Adrenal gland (tissue), 12 donors: ENCODE results near the gene CNTNAP2. TPM values are rescaled to one million over a fixed set of nuclear protein-coding genes. Genes with fewer than 3 reads are reported as not detected.

Experiments used
- DNase-seq, 7 donors: peaks; one replicate each; pipeline ENCODE4 v3.0.0-alpha.2; 2019 to 2020
- H3K27ac ChIP-seq, 5 donors: fragments of 200-600 bp; sonication (generic) in 4 of 5; 1 replicate in 3 of 5; 2 replicates in 2 of 5; pipeline versions ENCODE4 v1.5.1 to v1.8.0; 2016 to 2020; ENCODE audit warnings: mild to moderate bottlenecking in 1 of 5
- H3K27me3 ChIP-seq: fragments of 200-600 bp; 2 replicates; pipeline ENCODE4 v1.8.0; 2021
- H3K36me3 ChIP-seq, 2 donors: fragments of 200-600 bp; replicated peaks in 1 of 2; 1 replicate in 1 of 2; 2 replicates in 1 of 2; pipeline versions ENCODE4 v1.5.1 to v1.8.0; 2018 to 2022
- H3K4me1 ChIP-seq, 2 donors: fragments of 200-600 bp; replicated peaks in 1 of 2; 1 replicate in 1 of 2; 2 replicates in 1 of 2; pipeline versions ENCODE4 v1.5.1 to v1.8.0; 2018 to 2021
- H3K4me3 ChIP-seq, 4 donors: fragments of 200-600 bp; sonication (generic) in 3 of 4; one replicate each; pipeline ENCODE4 v1.5.1; 2016 to 2018
- H3K9me3 ChIP-seq, 3 donors: fragments of 200-600 bp; sonication (generic) in 1 of 3; replicated peaks in 1 of 3; 1 replicate in 2 of 3; 2 replicates in 1 of 3; pipeline versions ENCODE4 v1.5.1 to v1.8.0; 2016 to 2021
- CTCF ChIP-seq, 6 experiments: fragments of 450-650 bp in 4 of 6; fragments of 200-600 bp in 2 of 6; sonication (generic) in 1 of 6; IDR thresholded peaks; 1 replicate in 5 of 6; 2 replicates in 1 of 6; pipeline versions ENCODE4 v1.5.1 to v1.8.0; 2016 to 2021; ENCODE audit warnings: antibody characterized with exemption in 6 of 6, mild to moderate bottlenecking in 2 of 6, moderate library complexity in 1 of 6
- POLR2A ChIP-seq, 2 donors: fragments of 450-650 bp; IDR thresholded peaks; one replicate each; pipeline ENCODE4 v1.6.1; 2017; ENCODE audit warnings: antibody characterized with exemption in 2 of 2, mild to moderate bottlenecking in 2 of 2, moderate library complexity in 1 of 2
- WGBS, 4 donors: extraction: QIAGEN DNeasy Blood & Tissue Kit in 2 of 4; methylation state at CpG; one replicate each; pipeline versions ENCODE4 v1.1.5 to v1.1.7; 2013 to 2017; 5-methylcytosine and 5-hydroxymethylcytosine counted together
- intact Hi-C, 2 donors: fragments of 100-400 bp; cut with DNase I; formaldehyde crosslinking; loops; one replicate each; pipeline versions ENCODE4 v1.14.1 to v1.15.0; 2022 to 2023
- polyA plus RNA-seq, 3 donors: library from polyadenylated mRNA; stranded (reverse); fragments of 200-250 nt in 2 of 3; fragments of 350-450 nt in 1 of 3; fragmentation: Illumina TruSeq in 1 of 3; extraction: RNeasy Lipid Tissue Mini Kit (QIAGEN cat#74804) in 1 of 3; gene quantifications; one replicate each; pipeline ENCODE4 v1.2.3, GENCODE V29; 2013 to 2014
- total RNA-seq, 9 donors: library from RNA; depleted of rRNA in 4 of 9; stranded (reverse); fragments of >200 nt in 4 of 9; fragments of 120-200 nt in 1 of 9; fragmentation: NEBNext Ultra II Directional in 1 of 9; extraction: Animal tissue kit (Norgen Biotek cat#: 25700) in 1 of 9; gene quantifications; one replicate each; pipeline versions ENCODE4 v1.1.0 to v1.2.4, GENCODE V29; 2013 to 2023
- donor health status: healthy with polysubstance abuse.
- donor health status: Bipolar disorder and iron deficiency.
- donor health status: DM: yes; HTN: yes; CAD: no.
- donor health status: DM: no; HTN: no; CAD: no.
- donor health status: DM: no; HTN: no; CAD: no.
- donor health status: DM: yes; HTN: yes; CAD: no.

CNTNAP2 gene
- total and polyA plus RNA-seq, 12 donors, result 0.14 to 6.3 (median 1.8) TPM; not detected in 2

DNA sequence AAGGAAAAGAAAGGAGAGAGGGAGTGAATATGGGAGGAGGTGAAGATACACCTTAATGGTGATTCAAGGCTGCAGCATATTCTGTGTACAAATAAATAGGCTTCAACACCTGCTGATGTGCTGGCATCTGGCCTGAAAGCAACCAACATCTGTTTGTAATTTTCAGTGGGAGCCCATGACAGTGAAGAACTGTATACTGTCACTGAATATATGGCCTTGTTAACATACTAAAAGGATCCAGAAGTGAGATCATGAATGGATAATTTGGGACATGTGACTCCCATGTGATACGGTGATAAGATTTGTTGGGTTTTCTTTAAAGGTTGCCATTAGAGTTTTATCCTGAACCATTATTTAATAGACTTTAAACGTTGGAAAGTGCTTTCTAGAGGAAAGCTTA is 459.3 kb downstream of the CNTNAP2 start:
- Histone ChIP-seq H3K9me3 (no peaks in the 10 kb centered on the region), H3K27ac (no peak overlapping the region), H3K27me3 (no peaks in the 10 kb centered on the region), H3K4me3 (no peak overlapping the region), H3K36me3 (no peaks in the 10 kb centered on the region), H3K4me1 (no peaks in the 10 kb centered on the region)
- no peak for TF ChIP-seq CTCF (IDR thresholded peaks at IDR 0.05)
- no peak for TF ChIP-seq POLR2A (IDR thresholded peaks at IDR 0.05)
- 15 to 54% (median 51%) methylated on average over 2 of the region's 2 CpGs for WGBS, 4 donors
- intact Hi-C loops, result no loop called here
- DNase-seq, result no peak

GRCh38 chr7:146591976-146592375 is 475.4 kb downstream of the CNTNAP2 start:
- TF ChIP-seq CTCF (IDR thresholded peaks at IDR 0.05) (no peak), POLR2A (IDR thresholded peaks at IDR 0.05) (no peak)
- DNase-seq, result no peak
- Histone ChIP-seq H3K4me1 (no peaks in the 10 kb centered on the region), H3K9me3 (no peaks in the 10 kb centered on the region), H3K27me3 (no peaks in the 10 kb centered on the region), H3K36me3 (no peaks in the 10 kb centered on the region), H3K27ac (no peak overlapping the region), H3K4me3 (no peak overlapping the region)
- 47 to 71% (median 56%) methylated on average over 1 of the region's 1 CpG for WGBS, 4 donors
- intact Hi-C loops, result no loop called here

- no peaks in the 10 kb centered on the region for H3K27me3 ChIP-seq
- no peak for TF ChIP-seq POLR2A (IDR thresholded peaks at IDR 0.05)
- TF ChIP-seq CTCF (IDR thresholded peaks at IDR 0.05), result no peak
- no peak overlapping the region for H3K27ac ChIP-seq
- H3K9me3 ChIP-seq, result no peaks in the 10 kb centered on the region
- no peak overlapping the region for H3K4me3 ChIP-seq
- no peaks in the 10 kb centered on the region for H3K4me1 ChIP-seq
- H3K36me3 ChIP-seq, result no peaks in the 10 kb centered on the region
- intact Hi-C loops, result no loop called here
- DNase-seq, result no peak
- WGBS, 4 donors, result 38 to 72% (median 53%) methylated on average over 1 of the region's 1 CpG
These were observed 490.0 kb downstream of the CNTNAP2 start for GRCh38 chr7:146606628-146607027.

DNA sequence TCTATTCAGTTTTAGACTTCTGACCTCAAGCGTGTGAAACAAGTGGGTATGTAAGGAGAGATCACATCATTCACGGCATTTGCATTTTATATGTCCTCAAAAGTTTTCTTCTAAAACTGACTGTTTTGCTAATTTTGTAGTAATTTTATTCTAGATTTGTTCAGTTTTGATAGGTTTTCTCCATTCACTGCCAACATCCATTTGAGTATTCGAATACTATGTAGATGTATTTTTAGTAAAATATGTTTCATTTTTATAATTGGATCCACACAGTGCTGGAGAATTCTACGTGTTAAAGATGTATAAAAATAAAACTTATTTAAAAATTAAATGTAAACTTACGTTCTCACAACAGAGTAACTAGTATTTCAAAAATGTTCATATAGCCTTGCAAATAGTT is 503.0 kb downstream of the CNTNAP2 start:
- DNase-seq, result no peak
- 66 to 77% (median 71%) methylated on average over 5 of the region's 5 CpGs for WGBS, 4 donors

More for the DNA sequence above, 503.0 kb downstream of the CNTNAP2 start:
- TF ChIP-seq CTCF (IDR thresholded peaks at IDR 0.05) (no peak), POLR2A (IDR thresholded peaks at IDR 0.05) (no peak)
- Histone ChIP-seq H3K9me3 (no peaks in the 10 kb centered on the region), H3K4me3 (no peak overlapping the region), H3K27ac (no peak overlapping the region), H3K27me3 (no peaks in the 10 kb centered on the region), H3K36me3 (no peaks in the 10 kb centered on the region), H3K4me1 (no peaks in the 10 kb centered on the region)
- intact Hi-C loops, result no loop called here
